Loucy (cell line): ENCODE data around the gene FBXO47.

ENCODE experiments used
- H2AFZ ChIP-seq: fragments of 200-600 bp; sonication (generic); 2 replicates; pipeline ENCODE4 v1.6.0; 2016; ENCODE audit warnings: antibody characterized with exemption, mild to moderate bottlenecking, low read length, moderate library complexity
- H3F3A ChIP-seq: fragments of 200-600 bp; 2 replicates; pipeline ENCODE4 v1.6.0; 2016; ENCODE audit warnings: antibody characterized with exemption, low read depth, mild to moderate bottlenecking
- H3K27me3 ChIP-seq: fragments of 200-600 bp; sonication (generic); 2 replicates; pipeline ENCODE4 v1.6.1; 2014; ENCODE audit warnings: low read length, mild to moderate bottlenecking; ENCODE audit not compliant: insufficient read depth, poor library complexity, severe bottlenecking
- H3K36me3 ChIP-seq: fragments of 200-600 bp; sonication (generic); 2 replicates; pipeline ENCODE4 v1.6.1; 2016; ENCODE audit warnings: low read length; ENCODE audit not compliant: insufficient read depth
- H3K4me1 ChIP-seq: fragments of 200-600 bp; sonication (generic); 2 replicates; pipeline ENCODE4 v1.5.1; 2014; ENCODE audit warnings: low read length, mild to moderate bottlenecking; ENCODE audit not compliant: insufficient read depth, poor library complexity, severe bottlenecking
- H3K4me2 ChIP-seq: fragments of 200-600 bp; sonication (generic); 2 replicates; pipeline ENCODE4 v1.6.0; 2014; ENCODE audit warnings: antibody characterized with exemption, low read length, low read depth, mild to moderate bottlenecking; ENCODE audit not compliant: poor library complexity, severe bottlenecking
- H3K4me3 ChIP-seq: fragments of 200-600 bp; sonication (generic); 2 replicates; pipeline ENCODE4 v1.5.1; 2014; ENCODE audit warnings: low read length, mild to moderate bottlenecking, mixed read lengths; ENCODE audit not compliant: poor library complexity, severe bottlenecking
- H3K79me2 ChIP-seq: fragments of 200-600 bp; sonication (generic); 2 replicates; pipeline ENCODE4 v1.6.1; 2014; ENCODE audit warnings: low read length; ENCODE audit not compliant: insufficient read depth
- H3K9ac ChIP-seq: fragments of 200-600 bp; sonication (generic); 2 replicates; pipeline ENCODE4 v1.6.0; 2014; ENCODE audit warnings: mild to moderate bottlenecking, low read depth, low read length, moderate library complexity; ENCODE audit not compliant: poor library complexity, severe bottlenecking
- H3K9me2 ChIP-seq: fragments of 200-600 bp; sonication (generic); replicated peaks from 2 replicates; pipeline ENCODE4 v1.6.1; 2016; ENCODE audit warnings: low read depth, low read length, mixed read lengths
- H3K9me3 ChIP-seq: fragments of 200-600 bp; sonication (generic); 2 replicates; pipeline ENCODE4 v1.6.1; 2014; ENCODE audit warnings: mild to moderate bottlenecking, antibody characterized with exemption, low read length, low read depth; ENCODE audit not compliant: insufficient read depth
- H4K20me1 ChIP-seq: fragments of 200-600 bp; sonication (generic); 2 replicates; pipeline ENCODE4 v1.6.0; 2014; ENCODE audit warnings: antibody characterized with exemption, low read length, mild to moderate bottlenecking; ENCODE audit not compliant: insufficient read depth, poor library complexity, severe bottlenecking
- CTCF ChIP-seq: fragments of 200-600 bp; sonication (generic); conservative IDR thresholded peaks from 2 replicates; pipeline ENCODE4 v1.5.1; 2014; ENCODE audit warnings: mild to moderate bottlenecking, antibody characterized with exemption, low read length
- EZH2phosphoT487 ChIP-seq: fragments of 200-600 bp; IDR thresholded peaks from 2 replicates; pipeline ENCODE4 v1.6.1; 2018; ENCODE audit warnings: antibody characterized with exemption, mild to moderate bottlenecking, moderate library complexity, borderline replicate concordance

The FBXO47 gene

GRCh38 chr17:38982858-38983746 is 15.9 kb upstream of the FBXO47 start:
- H3F3A ChIP-seq = peaks cover 2% of the 10 kb centered on the region; the same call in 1 of the 2 replicates
- H3K4me1 ChIP-seq = no peaks in the 10 kb centered on the region
- H3K36me3 ChIP-seq = no peaks in the 10 kb centered on the region
- no peak overlapping the region for H3K4me2 ChIP-seq
- no peaks in the 10 kb centered on the region for H4K20me1 ChIP-seq
- no peaks in the 10 kb centered on the region for H3K9me3 ChIP-seq
- H3K9me2 ChIP-seq = no peaks in the 10 kb centered on the region
- no peak overlapping the region for H2AFZ ChIP-seq
- TF ChIP-seq EZH2phosphoT487 (no peak), CTCF (peak; percentile 94)
- H3K9ac ChIP-seq = no peak overlapping the region
- H3K79me2 ChIP-seq = no peaks in the 10 kb centered on the region
- H3K27me3 ChIP-seq = no peaks in the 10 kb centered on the region
- H3K4me3 ChIP-seq = no peak overlapping the region

DNA sequence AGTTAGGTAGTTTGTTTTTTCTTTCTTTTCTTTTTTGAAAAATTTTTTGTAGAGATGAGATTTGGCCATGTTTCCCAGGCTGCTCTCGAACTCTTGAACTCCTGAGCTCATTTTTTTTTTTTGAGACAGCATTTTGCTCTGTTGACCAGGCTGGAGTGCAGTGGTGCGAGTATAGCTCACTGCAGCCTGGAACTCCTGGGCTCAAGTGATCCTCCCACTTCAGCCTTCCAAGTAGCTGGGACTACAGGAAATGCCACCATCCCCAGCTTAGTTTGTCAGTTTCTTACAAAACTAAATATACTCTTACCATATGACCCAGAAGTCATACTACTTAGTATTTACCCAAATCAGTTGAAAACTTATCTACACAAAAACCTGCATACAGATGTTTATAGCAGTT is 14.4 kb upstream of the FBXO47 start:
- no peaks in the 10 kb centered on the region for H3K79me2 ChIP-seq
- TF ChIP-seq CTCF (no peak), EZH2phosphoT487 (no peak)
- H2AFZ ChIP-seq = no peak overlapping the region
- H3K4me1 ChIP-seq = no peaks in the 10 kb centered on the region
- H4K20me1 ChIP-seq = no peaks in the 10 kb centered on the region
- no peak overlapping the region for H3K4me2 ChIP-seq
- no peaks in the 10 kb centered on the region for H3K9me2 ChIP-seq
- H3K36me3 ChIP-seq = no peaks in the 10 kb centered on the region
- peaks cover 2% of the 10 kb centered on the region; the same call in 1 of the 2 replicates for H3F3A ChIP-seq
- H3K9me3 ChIP-seq = no peaks in the 10 kb centered on the region
- H3K9ac ChIP-seq = no peak overlapping the region
- no peak overlapping the region for H3K4me3 ChIP-seq
- H3K27me3 ChIP-seq = no peaks in the 10 kb centered on the region

DNA sequence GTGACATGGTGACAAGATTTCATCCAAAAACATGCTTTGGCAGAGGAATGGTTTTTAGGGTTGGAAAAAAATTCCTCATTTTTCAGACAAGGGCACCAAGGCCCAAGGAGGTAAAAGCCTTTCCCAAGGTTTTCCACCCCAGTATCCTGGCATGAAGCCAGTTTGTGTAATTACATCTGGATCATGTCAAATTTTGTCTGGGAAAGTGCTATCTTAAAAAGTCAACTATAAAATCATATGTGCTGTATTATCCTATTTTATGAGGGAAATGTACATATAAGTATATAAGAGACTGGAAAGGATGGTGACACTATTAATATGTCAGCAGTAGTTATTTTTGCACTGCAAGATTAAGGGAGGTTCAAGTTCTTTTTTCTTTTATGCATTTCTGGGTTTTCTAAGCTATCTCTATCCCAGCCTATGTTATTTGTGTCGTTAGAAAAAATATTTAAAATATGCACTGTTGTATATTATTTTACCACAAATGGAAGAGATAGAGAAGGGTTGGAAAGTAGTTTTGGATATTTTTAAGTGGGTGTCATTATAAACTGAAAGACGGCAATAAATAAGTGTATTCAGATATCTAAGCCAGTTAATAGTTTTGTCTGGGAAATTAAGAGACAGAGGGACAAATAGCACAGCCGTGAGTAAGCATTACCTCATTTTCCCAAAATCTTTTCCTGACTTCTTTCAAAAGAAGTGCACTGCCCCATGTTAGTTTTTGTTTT is 13.5 kb upstream of the FBXO47 start:
- Histone ChIP-seq H2AFZ (no peak overlapping the region), H4K20me1 (no peaks in the 10 kb centered on the region)
- TF ChIP-seq EZH2phosphoT487 (no peak), CTCF (no peak)

More for the DNA sequence above, 13.5 kb upstream of the FBXO47 start:
- Histone ChIP-seq H3K9me3 (no peaks in the 10 kb centered on the region), H3K9me2 (no peaks in the 10 kb centered on the region), H3K27me3 (no peaks in the 10 kb centered on the region), H3K4me3 (no peak overlapping the region), H3K9ac (no peak overlapping the region), H3K79me2 (no peaks in the 10 kb centered on the region), H3F3A (peaks cover 2% of the 10 kb centered on the region; the same call in 1 of the 2 replicates), H3K4me1 (peaks cover 4% of the 10 kb centered on the region), H3K36me3 (no peaks in the 10 kb centered on the region), H3K4me2 (no peak overlapping the region)
